ENCODE results near the gene PDZD4. TPM values are rescaled to one million over a fixed set of nuclear protein-coding genes. Genes with fewer than 3 reads are reported as not detected.

PDZD4 gene
- polyA plus RNA-seq, 4 donors: 6.9 to 13.7 (median 9.6) TPM

GRCh38 chrX:153763989-153764755 lies 66.2 kb downstream of the PDZD4 start, which contains the start of gene PLXNB3:
TSS of gene PLXNB3 (plus strand) at chrX:153764249. CDS start at chrX:153765536, 1,287 bp downstream.
- DNase-seq (ENCODE audit: low read depth in 4 of 4, low spot score in 3 of 4): peak in 1 of 4 donors; percentile 49

- no peak for DNase-seq (ENCODE audit: low read depth in 4 of 4, low spot score in 3 of 4)
Observed at GRCh38 chrX:153763298-153763932, 66.9 kb downstream of the PDZD4 start.

- DNase-seq (ENCODE audit: low read depth in 4 of 4, low spot score in 3 of 4): no peak
Observed at GRCh38 chrX:153762626-153763173, 67.6 kb downstream of the PDZD4 start.

- no peak for DNase-seq (ENCODE audit: low read depth in 4 of 4, low spot score in 3 of 4)
Observed at GRCh38 chrX:153761863-153762262, 68.5 kb downstream of the PDZD4 start.

- DNase-seq (ENCODE audit: low read depth in 4 of 4, low spot score in 3 of 4): no peak
Observed at GRCh38 chrX:153755136-153755535, 75.2 kb downstream of the PDZD4 start.

Other genes with a start within 250 kb of the PDZD4 start
- 10 to 100 TPM; 13.5 to 20.7 (median 17.9) TPM for gene CCNQ, start 231.4 kb downstream of the PDZD4 start, polyA plus RNA-seq (ENCODE audit: insufficient read length in 4 of 4)
- 10 to 100 TPM in 3 of 4 donors, 1 to 10 TPM in 1; 2.7 to 52.1 (median 44.9) TPM for gene DUSP9, start 183.3 kb downstream of the PDZD4 start, polyA plus RNA-seq (ENCODE audit: insufficient read length in 4 of 4)
- gene PNCK, start 156.7 kb downstream of the PDZD4 start, polyA plus RNA-seq (ENCODE audit: insufficient read length in 4 of 4): 10 to 100 TPM in 1 of 4 donors, 1 to 10 TPM in 3; 1.7 to 10.1 (median 7.8) TPM
- gene SLC6A8, start 142.6 kb downstream of the PDZD4 start, polyA plus RNA-seq (ENCODE audit: insufficient read length in 4 of 4): 10 to 100 TPM; 16.8 to 64.5 (median 46.2) TPM
- 100 to 1,000 TPM; 100 to 199 (median 181) TPM for gene BCAP31, start 106.2 kb downstream of the PDZD4 start, polyA plus RNA-seq (ENCODE audit: insufficient read length in 4 of 4)
- gene ABCD1, start 105.7 kb downstream of the PDZD4 start, polyA plus RNA-seq (ENCODE audit: insufficient read length in 4 of 4): 1 to 10 TPM; 7.0 to 9.6 (median 8.0) TPM
- gene PLXNB3, start 66.3 kb downstream of the PDZD4 start, polyA plus RNA-seq (ENCODE audit: insufficient read length in 4 of 4): 1 to 10 TPM in 3 of 4 donors, under 1 TPM in 1; 0.76 to 2.1 (median 1.5) TPM
- gene SRPK3, start 49.5 kb downstream of the PDZD4 start, polyA plus RNA-seq (ENCODE audit: insufficient read length in 4 of 4): 1 to 10 TPM in 3 of 4 donors, under 1 TPM in 1; 0.65 to 6.7 (median 1.9) TPM
- gene IDH3G, start 36.2 kb downstream of the PDZD4 start, polyA plus RNA-seq (ENCODE audit: insufficient read length in 4 of 4): 10 to 100 TPM; 59.4 to 95.2 (median 71.3) TPM
- 100 to 1,000 TPM; 133 to 167 (median 150) TPM for gene SSR4, start 35.9 kb downstream of the PDZD4 start, polyA plus RNA-seq (ENCODE audit: insufficient read length in 4 of 4)
- 10 to 100 TPM in 3 of 4 donors, 1 to 10 TPM in 1; 1.9 to 67.6 (median 44.6) TPM for gene L1CAM, start 55.6 kb upstream of the PDZD4 start, polyA plus RNA-seq (ENCODE audit: insufficient read length in 4 of 4)
- gene AVPR2, start 74.1 kb upstream of the PDZD4 start, polyA plus RNA-seq (ENCODE audit: insufficient read length in 4 of 4): 1 to 10 TPM in 3 of 4 donors, under 1 TPM in 1; 0.15 to 6.1 (median 1.9) TPM
- 10 to 100 TPM; 16.5 to 52.7 (median 23.7) TPM for gene ARHGAP4, start 95.7 kb upstream of the PDZD4 start, polyA plus RNA-seq (ENCODE audit: insufficient read length in 4 of 4)
- gene NAA10, start 104.5 kb upstream of the PDZD4 start, polyA plus RNA-seq (ENCODE audit: insufficient read length in 4 of 4): 10 to 100 TPM; 46.8 to 83.0 (median 58.6) TPM
- gene RENBP, start 114.1 kb upstream of the PDZD4 start, polyA plus RNA-seq (ENCODE audit: insufficient read length in 4 of 4): 10 to 100 TPM in 3 of 4 donors, 1 to 10 TPM in 1; 5.4 to 22.3 (median 14.5) TPM
- 10 to 100 TPM; 38.1 to 49.9 (median 42.2) TPM for gene HCFC1, start 141.3 kb upstream of the PDZD4 start, polyA plus RNA-seq (ENCODE audit: insufficient read length in 4 of 4)
- gene TMEM187, start 142.2 kb upstream of the PDZD4 start, polyA plus RNA-seq (ENCODE audit: insufficient read length in 4 of 4): 1 to 10 TPM; 4.4 to 9.1 (median 5.2) TPM
- gene IRAK1, start 189.4 kb upstream of the PDZD4 start, polyA plus RNA-seq (ENCODE audit: insufficient read length in 4 of 4): 10 to 100 TPM; 34.7 to 67.0 (median 44.6) TPM